CD14-positive monocyte (primary cell): ENCODE results near the gene TRIM50. TPM values are rescaled to one million over a fixed set of nuclear protein-coding genes. Genes with fewer than 3 reads are reported as not detected.
"Not testable (repeated sequence)": the region's sequence is repeated elsewhere in the genome, so short reads cannot be mapped to it uniquely, and the experiment has no call there.

Experiments used
- DNase-seq, 3 donors: peaks; one replicate each; pipeline ENCODE4 v3.0.0-alpha.2; 2011 to 2022
- H2AFZ ChIP-seq: 2 replicates; pipeline ENCODE4 v1.6.0; 2012; ENCODE audit warnings: mild to moderate bottlenecking, low read depth, low read length, inconsistent platforms; ENCODE audit not compliant: insufficient read depth, poor library complexity, severe bottlenecking
- H3K27ac ChIP-seq, 2 donors: 1 replicate in 1 of 2; 2 replicates in 1 of 2; pipeline ENCODE4 v1.5.1; 2012 to 2013; ENCODE audit warnings: low read length in 2 of 2, control low read depth in 1 of 2, inconsistent platforms in 1 of 2, low read depth in 1 of 2, mild to moderate bottlenecking in 1 of 2
- H3K27me3 ChIP-seq, 2 donors: one replicate each; pipeline versions ENCODE4 v1.6.0 to v1.6.1; 2011 to 2013; ENCODE audit warnings: low read length in 2 of 2; ENCODE audit not compliant: control insufficient read depth in 2 of 2, insufficient read depth in 2 of 2
- H3K36me3 ChIP-seq, 2 donors: replicated peaks in 1 of 2; 1 replicate in 1 of 2; 2 replicates in 1 of 2; pipeline versions ENCODE4 v1.5.1 to v1.6.1; 2012 to 2013; ENCODE audit warnings: low read length in 2 of 2, control low read depth in 1 of 2, inconsistent platforms in 1 of 2, mild to moderate bottlenecking in 1 of 2; ENCODE audit not compliant: insufficient read depth in 2 of 2, control insufficient read depth in 1 of 2
- H3K4me1 ChIP-seq, 2 donors: 1 replicate in 1 of 2; 2 replicates in 1 of 2; pipeline versions ENCODE4 v1.5.1 to v1.6.1; 2012 to 2013; ENCODE audit warnings: low read length in 2 of 2, control low read depth in 1 of 2, inconsistent platforms in 1 of 2, mild to moderate bottlenecking in 1 of 2, moderate library complexity in 1 of 2; ENCODE audit not compliant: insufficient read depth in 2 of 2, control insufficient read depth in 1 of 2
- H3K4me2 ChIP-seq: replicated peaks from 2 replicates; pipeline ENCODE3; 2012; ENCODE audit warnings: low read length, moderate library complexity, mild to moderate bottlenecking; ENCODE audit not compliant: poor library complexity, severe bottlenecking; ENCODE audit errors: extremely low read depth
- H3K4me3 ChIP-seq, 3 experiments: fragments of 200-600 bp in 1 of 3; sonication (generic) in 1 of 3; replicated peaks in 1 of 3; 1 replicate in 2 of 3; 2 replicates in 1 of 3; pipeline ENCODE4 v1.5.1; 2011 to 2013; ENCODE audit warnings: low read length in 3 of 3, mild to moderate bottlenecking in 3 of 3, control low read depth in 2 of 3, low read depth in 2 of 3, inconsistent platforms in 1 of 3, moderate library complexity in 1 of 3
- H3K79me2 ChIP-seq: 2 replicates; pipeline ENCODE4 v1.6.0; 2012; ENCODE audit warnings: mild to moderate bottlenecking, control low read depth, inconsistent platforms, low read length, moderate library complexity; ENCODE audit not compliant: insufficient read depth
- H3K9ac ChIP-seq: 2 replicates; pipeline ENCODE4 v1.6.0; 2017; ENCODE audit warnings: low read length, mild to moderate bottlenecking; ENCODE audit not compliant: insufficient read depth, poor library complexity, severe bottlenecking
- H3K9me3 ChIP-seq, 2 donors: replicated peaks in 1 of 2; 1 replicate in 1 of 2; 2 replicates in 1 of 2; pipeline versions ENCODE4 v1.5.1 to v1.6.1; 2012 to 2013; ENCODE audit warnings: low read length in 2 of 2, control low read depth in 1 of 2; ENCODE audit not compliant: control insufficient read depth in 1 of 2, insufficient read depth in 1 of 2
- H4K20me1 ChIP-seq: 2 replicates; pipeline ENCODE4 v1.6.0; 2012; ENCODE audit warnings: mild to moderate bottlenecking, low read length, control low read depth, moderate library complexity; ENCODE audit not compliant: insufficient read depth
- H3K27ac Mint-ChIP-seq, 7 donors: one replicate each; pipeline ENCODE4 v1.8.0; 2020; ENCODE audit warnings: mild to moderate bottlenecking in 7 of 7, mixed read lengths in 7 of 7, moderate library complexity in 6 of 7, inconsistent platforms in 2 of 7
- H3K27me3 Mint-ChIP-seq, 3 donors: one replicate each; pipeline ENCODE4 v1.8.0; 2021 to 2022; ENCODE audit warnings: low read depth in 3 of 3, mild to moderate bottlenecking in 3 of 3, mixed read lengths in 3 of 3, moderate library complexity in 3 of 3, inconsistent platforms in 1 of 3
- H3K36me3 Mint-ChIP-seq, 2 donors: one replicate each; pipeline ENCODE4 v1.8.0; 2020; ENCODE audit warnings: mixed read lengths in 2 of 2, inconsistent platforms in 1 of 2, mild to moderate bottlenecking in 1 of 2
- H3K4me1 Mint-ChIP-seq: one replicate; pipeline ENCODE4 v1.8.0; 2020; ENCODE audit warnings: mild to moderate bottlenecking, mixed read lengths
- H3K4me3 Mint-ChIP-seq, 2 donors: one replicate each; pipeline ENCODE4 v1.8.0; 2020; ENCODE audit warnings: mild to moderate bottlenecking in 2 of 2, mixed read lengths in 2 of 2, moderate library complexity in 1 of 2
- H3K9me3 Mint-ChIP-seq, 7 donors: one replicate each; pipeline ENCODE4 v1.8.0; 2020 to 2022; ENCODE audit warnings: mixed read lengths in 7 of 7, mild to moderate bottlenecking in 6 of 7, moderate library complexity in 6 of 7, inconsistent platforms in 2 of 7
- CTCF ChIP-seq: fragments of 200-600 bp; IDR thresholded peaks from one replicate; pipeline ENCODE4 v1.8.0; 2022; ENCODE audit warnings: antibody characterized with exemption, mild to moderate bottlenecking
- WGBS: methylation state at CpG from one replicate; pipeline ENCODE4 v1.1.5; 2013; ENCODE audit warnings: missing lambda C conversion rate; ENCODE audit not compliant: insufficient coverage; 5-methylcytosine and 5-hydroxymethylcytosine counted together
- intact Hi-C, 2 donors: fragments of 100-400 bp; cut with micrococcal nuclease; formaldehyde crosslinking; loops; one replicate each; pipeline versions ENCODE4 v1.15.0 to v1.15.1; 2023
- polyA plus RNA-seq, 3 donors: library from polyadenylated mRNA; depleted of rRNA in 1 of 3; unstranded in 2 of 3; stranded (reverse) in 1 of 3; fragments of 300-500 nt in 2 of 3; fragments of >200 nt in 1 of 3; fragmentation: Illumina TruSeq in 2 of 3; gene quantifications; 1 replicate in 2 of 3; 2 replicates in 1 of 3; pipeline ENCODE4 v1.2.3, GENCODE V29; 2012 to 2021

Gene TRIM50
- polyA plus RNA-seq, 3 donors = not detected

GRCh38 chr7:73304071-73304470 lies 23.8 kb downstream of the TRIM50 start:
- H3K9ac ChIP-seq = no peak overlapping the region
- no peaks in the 10 kb centered on the region for H3K9me3 ChIP-seq
- Mint-ChIP-seq H3K27me3 (peaks cover 0 to 3% (median 0%) of the 10 kb centered on the region in 3 donors), H3K4me1 (peaks cover 47% of the 10 kb centered on the region), H3K9me3 (no peaks in the 10 kb centered on the region), H3K36me3 (peaks cover 37 to 41% of the 10 kb centered on the region in 2 donors), H3K27ac (no peak overlapping the region), H3K4me3 (no peak overlapping the region)
- no peaks in the 10 kb centered on the region for H3K27me3 ChIP-seq
- no peak for DNase-seq
- no peak overlapping the region for H2AFZ ChIP-seq
- H3K4me3 ChIP-seq = no peak overlapping the region
- peaks cover 27 to 40% of the 10 kb centered on the region in 2 donors for H3K4me1 ChIP-seq
- H3K79me2 ChIP-seq = peaks cover 20% of the 10 kb centered on the region
- H3K36me3 ChIP-seq = peaks cover 31 to 37% of the 10 kb centered on the region in 2 donors
- no peak overlapping the region for H3K4me2 ChIP-seq
- H3K27ac ChIP-seq = no peak overlapping the region
- no peak for TF ChIP-seq CTCF
- WGBS = 94% methylated on average over 13 of the region's 14 CpGs
- H4K20me1 ChIP-seq = peaks cover 12% of the 10 kb centered on the region
- intact Hi-C loops = no loop called here

GRCh38 chr7:73303546-73303945 lies 24.3 kb downstream of the TRIM50 start:
- H3K27ac ChIP-seq = no peak overlapping the region
- H2AFZ ChIP-seq = no peak overlapping the region
- no peak overlapping the region for H3K9ac ChIP-seq
- H4K20me1 ChIP-seq = peaks cover 12% of the 10 kb centered on the region
- Mint-ChIP-seq H3K36me3 (peaks cover 38 to 41% of the 10 kb centered on the region in 2 donors), H3K4me3 (no peak overlapping the region), H3K27ac (no peak overlapping the region), H3K9me3 (no peaks in the 10 kb centered on the region), H3K27me3 (peaks cover 0 to 3% (median 2%) of the 10 kb centered on the region in 3 donors), H3K4me1 (peaks cover 42% of the 10 kb centered on the region)
- no peak overlapping the region for H3K4me2 ChIP-seq
- 95% methylated on average over 23 of the region's 26 CpGs for WGBS
- peaks cover 31 to 37% of the 10 kb centered on the region in 2 donors for H3K36me3 ChIP-seq
- TF ChIP-seq CTCF = no peak
- H3K4me3 ChIP-seq = no peak overlapping the region
- peaks cover 23 to 38% of the 10 kb centered on the region in 2 donors for H3K4me1 ChIP-seq
- no peaks in the 10 kb centered on the region for H3K27me3 ChIP-seq
- DNase-seq = no peak
- H3K9me3 ChIP-seq = no peaks in the 10 kb centered on the region
- intact Hi-C loops = no loop called here
- peaks cover 17% of the 10 kb centered on the region for H3K79me2 ChIP-seq

GRCh38 chr7:73302846-73303245 lies 25.0 kb downstream of the TRIM50 start:
- H3K9me3 ChIP-seq, H3K9ac ChIP-seq, DNase-seq, H3K27ac ChIP-seq, H2AFZ ChIP-seq, H3K27ac Mint-ChIP-seq, H3K9me3 Mint-ChIP-seq, H3K79me2 ChIP-seq, H3K4me2 ChIP-seq, H3K4me3 Mint-ChIP-seq, H3K4me3 ChIP-seq, intact Hi-C loops, H3K27me3 Mint-ChIP-seq, H3K27me3 ChIP-seq: not testable (repeated sequence)
- H4K20me1 ChIP-seq = peaks cover 11% of the 10 kb centered on the region
- H3K36me3 ChIP-seq = peaks cover 31 to 37% of the 10 kb centered on the region in 2 donors
- peaks cover 19 to 33% of the 10 kb centered on the region in 2 donors for H3K4me1 ChIP-seq
- peaks cover 36% of the 10 kb centered on the region for H3K4me1 Mint-ChIP-seq
- peaks cover 38 to 41% of the 10 kb centered on the region in 2 donors for H3K36me3 Mint-ChIP-seq
- WGBS = 96% methylated on average over 2 of the region's 10 CpGs
